Fibroblast of upper back skin (primary cell): ENCODE data around the gene MAB21L3.

Experiments used
- DNase-seq: peaks from one replicate; pipeline ENCODE4 v3.0.0-alpha.2; 2013

MAB21L3 gene

GRCh38 chr1:116166011-116166571 lies 54.9 kb downstream of the MAB21L3 start:
- DNase-seq: no peak

GRCh38 chr1:116166655-116167054 lies 55.5 kb downstream of the MAB21L3 start:
- DNase-seq: no peak

- peak; percentile 35 for DNase-seq
These were observed 56.6 kb downstream of the MAB21L3 start for GRCh38 chr1:116167625-116168276.

- peak; percentile 66 for DNase-seq
These were observed 57.3 kb downstream of the MAB21L3 start for GRCh38 chr1:116168277-116169032.

GRCh38 chr1:116169898-116170297 lies 58.7 kb downstream of the MAB21L3 start:
- DNase-seq: no peak

- DNase-seq: no peak
These were observed 59.8 kb downstream of the MAB21L3 start for GRCh38 chr1:116170721-116171589.

- no peak for DNase-seq
These were observed 61.5 kb downstream of the MAB21L3 start for GRCh38 chr1:116172666-116173065.

GRCh38 chr1:116175611-116176010 lies 64.4 kb downstream of the MAB21L3 start:
- DNase-seq: no peak

GRCh38 chr1:116176306-116176789 lies 65.1 kb downstream of the MAB21L3 start:
- DNase-seq: no peak

- DNase-seq: no peak
These were observed 66.7 kb downstream of the MAB21L3 start for GRCh38 chr1:116177861-116178260.

GRCh38 chr1:116178837-116179236 lies 67.6 kb downstream of the MAB21L3 start:
- no peak for DNase-seq

GRCh38 chr1:116179419-116179818 lies 68.2 kb downstream of the MAB21L3 start:
- DNase-seq: no peak

GRCh38 chr1:116179964-116180363 lies 68.8 kb downstream of the MAB21L3 start:
- no peak for DNase-seq

- no peak for DNase-seq
These were observed 71.0 kb downstream of the MAB21L3 start for GRCh38 chr1:116182019-116182714.
